ENCODE results near the gene FAM118A.
"Not testable (repeated sequence)": the region's sequence is repeated elsewhere in the genome, so short reads cannot be mapped to it uniquely, and the experiment has no call there.

The FAM118A gene

DNA sequence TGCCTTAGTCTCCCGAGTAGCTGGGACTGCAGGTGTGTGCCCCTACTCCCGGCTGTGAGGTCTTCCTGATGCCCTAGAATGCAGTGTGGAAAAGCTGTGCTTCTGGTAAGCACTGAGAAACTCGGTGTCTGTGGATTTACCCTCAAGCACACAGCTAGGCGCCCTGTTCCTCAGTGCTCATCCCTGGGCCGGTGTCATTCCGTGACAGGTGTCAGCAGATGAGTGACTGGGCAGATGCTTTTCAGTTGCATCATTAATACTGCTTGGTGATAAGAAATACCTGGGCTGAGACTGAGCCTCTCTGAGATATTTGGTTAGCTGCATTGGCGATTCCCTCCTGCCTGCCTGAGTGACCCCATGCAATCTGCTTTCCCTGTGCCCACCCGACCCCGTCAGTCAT is 21.8 kb downstream of the FAM118A start:
- no peak for DNase-seq (ENCODE audit: low spot score)

DNA sequence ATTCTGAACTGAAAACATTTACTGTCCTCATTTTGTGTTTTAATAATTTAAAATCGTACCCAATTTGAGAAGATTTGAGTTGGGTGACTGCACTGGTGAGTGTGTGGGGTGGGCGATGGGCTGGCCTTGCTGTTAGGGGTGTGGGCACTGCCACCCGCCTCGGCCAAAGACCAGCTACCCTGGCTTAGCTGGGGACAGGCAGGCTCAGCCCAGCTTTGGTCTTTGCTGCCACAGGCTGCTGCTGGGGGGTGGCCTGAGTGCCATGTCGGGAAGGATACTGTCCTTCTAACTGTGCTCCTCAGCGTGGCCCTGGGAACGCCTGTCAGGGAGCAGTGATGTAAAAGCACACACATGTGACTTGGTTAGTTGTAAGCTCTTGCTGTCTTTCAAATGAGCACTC is 22.3 kb downstream of the FAM118A start:
- DNase-seq (ENCODE audit: low spot score): no peak

DNA sequence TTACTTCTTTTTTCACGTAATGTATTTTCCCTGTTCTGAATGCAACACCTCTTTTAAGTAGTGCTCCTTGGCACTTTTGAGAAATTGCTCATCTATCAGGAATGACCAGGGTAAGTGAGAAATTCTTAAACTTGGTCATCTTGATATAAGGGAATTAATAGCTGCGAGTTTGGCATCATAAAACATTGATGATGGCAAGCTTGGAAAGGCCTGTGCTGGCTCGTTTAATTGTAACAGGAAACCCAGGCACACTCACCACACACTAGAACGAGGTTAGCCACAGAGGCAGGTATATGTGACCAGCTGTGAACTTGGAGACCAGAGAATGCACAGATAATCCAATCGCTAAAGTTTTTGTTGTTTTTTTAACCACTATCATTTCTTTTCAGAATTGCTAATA is 24.3 kb downstream of the FAM118A start:
- no peak for DNase-seq (ENCODE audit: low spot score)

DNA sequence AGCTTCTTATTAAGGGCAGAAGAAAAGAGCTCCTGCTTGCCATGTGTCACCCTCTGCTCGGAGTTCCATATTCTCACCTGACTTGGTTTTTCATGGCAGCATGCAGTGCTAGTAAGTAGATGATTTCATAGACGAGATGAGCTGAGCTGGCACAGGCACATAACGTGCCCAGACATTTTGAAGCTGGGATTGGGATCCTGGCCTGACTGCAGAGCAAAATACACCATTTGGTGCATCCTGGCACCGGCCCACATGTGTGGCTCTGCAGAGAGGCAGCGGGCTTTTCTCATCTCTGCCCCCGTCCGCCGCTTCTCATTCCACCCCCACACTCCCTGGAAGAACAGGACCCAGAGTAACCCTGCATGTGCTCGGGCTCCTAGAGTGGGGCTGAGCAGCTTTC is 24.8 kb downstream of the FAM118A start:
- no peak for DNase-seq (ENCODE audit: low spot score)

DNA sequence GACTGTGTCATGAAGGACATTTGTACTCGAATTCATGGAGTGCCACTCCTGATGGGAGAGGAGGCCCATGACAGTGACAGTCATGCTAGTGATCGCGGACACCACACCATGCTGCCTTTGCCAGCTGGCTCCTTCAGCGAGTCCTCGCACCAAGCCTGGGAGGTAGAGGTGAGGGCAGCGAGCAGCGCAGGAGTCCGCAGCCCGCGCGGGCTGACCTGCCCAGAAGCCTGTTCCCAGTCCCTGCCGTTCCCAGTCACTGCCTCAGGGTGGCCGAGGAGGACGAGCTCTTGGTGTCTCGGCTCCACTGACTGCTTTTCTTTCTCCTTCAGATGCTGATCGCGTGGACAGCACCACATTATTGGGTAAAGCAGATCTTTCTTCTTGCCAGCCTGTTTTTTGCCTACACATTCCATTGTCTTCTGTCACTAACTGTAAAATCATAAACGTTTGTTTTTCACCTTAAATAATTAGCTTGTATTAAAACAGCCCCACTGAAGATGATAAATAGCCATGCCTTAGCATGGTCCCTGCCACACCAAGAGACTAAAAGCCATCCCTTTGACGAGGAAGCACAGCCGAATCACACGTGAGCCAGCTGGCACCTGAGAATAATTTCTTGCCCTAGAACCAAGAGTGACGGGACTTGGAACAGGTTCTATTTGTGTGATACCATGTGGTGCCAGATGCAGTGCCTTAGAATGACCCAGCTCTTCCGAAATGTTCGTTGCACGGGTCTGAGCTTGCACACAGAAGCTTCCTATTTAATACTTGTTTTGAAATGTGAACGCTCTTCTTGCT is 25.5 kb downstream of the FAM118A start:
- DNase-seq (ENCODE audit: low spot score): no peak

GRCh38 chr22:45335854-45336522 is 26.3 kb downstream of the FAM118A start:
- DNase-seq (ENCODE audit: low spot score): no peak

DNA sequence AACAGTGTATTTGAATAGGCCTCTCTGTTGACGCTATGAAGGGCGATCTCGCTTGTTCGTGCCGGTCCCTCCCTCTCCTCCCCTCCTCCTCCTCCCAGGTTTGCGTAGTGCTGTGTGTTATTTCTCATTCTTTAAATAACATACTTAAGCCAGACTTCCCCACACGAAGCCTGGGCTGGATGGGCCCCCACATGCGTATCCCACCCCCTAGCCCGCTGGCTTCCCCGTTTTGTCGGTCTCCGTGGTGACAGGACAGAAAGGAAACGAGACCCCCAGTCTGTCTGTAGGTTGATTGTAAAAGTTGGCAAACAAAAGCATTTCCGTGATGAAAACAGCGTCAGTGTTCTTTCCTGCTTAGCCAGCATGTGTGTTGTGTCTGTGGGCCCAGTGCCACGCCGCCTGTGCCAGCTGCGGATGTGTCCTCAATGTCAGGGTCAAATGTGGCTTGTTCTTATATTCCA is 27.3 kb downstream of the FAM118A start:
- DNase-seq (ENCODE audit: low spot score): peak; percentile 73

GRCh38 chr22:45337536-45337935 is 27.8 kb downstream of the FAM118A start:
- DNase-seq (ENCODE audit: low spot score): no peak

DNA sequence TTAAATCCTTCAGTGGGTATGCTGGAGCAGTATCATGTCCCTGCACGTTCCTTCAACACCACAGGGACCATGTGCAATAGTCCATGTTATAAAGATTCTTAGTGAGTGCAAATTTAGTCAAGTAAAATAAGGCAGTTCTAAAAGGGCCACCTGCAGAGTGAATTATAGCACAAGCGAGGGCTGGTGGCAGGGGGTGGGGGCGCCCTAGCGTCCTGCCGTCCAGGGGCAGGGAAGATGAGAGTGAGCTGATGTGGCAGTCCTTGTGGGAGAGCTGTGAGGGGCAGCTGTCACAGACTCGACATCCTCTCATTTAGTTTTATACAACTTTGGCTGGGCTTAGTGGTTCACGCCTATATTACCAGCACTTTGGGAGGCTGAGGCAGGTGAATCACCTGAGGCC is 29.1 kb downstream of the FAM118A start:
- DNase-seq (ENCODE audit: low spot score): no peak

GRCh38 chr22:45340323-45340722 is 30.6 kb downstream of the FAM118A start:
- DNase-seq (ENCODE audit: low spot score): no peak

GRCh38 chr22:45341498-45341897 is 31.8 kb downstream of the FAM118A start:
- DNase-seq (ENCODE audit: low spot score): no peak

- no peak for DNase-seq (ENCODE audit: low spot score)
Measured at GRCh38 chr22:45343143-45343542, 33.4 kb downstream of the FAM118A start.

GRCh38 chr22:45344334-45344733 is 34.6 kb downstream of the FAM118A start:
- DNase-seq (ENCODE audit: low spot score): no peak

DNA sequence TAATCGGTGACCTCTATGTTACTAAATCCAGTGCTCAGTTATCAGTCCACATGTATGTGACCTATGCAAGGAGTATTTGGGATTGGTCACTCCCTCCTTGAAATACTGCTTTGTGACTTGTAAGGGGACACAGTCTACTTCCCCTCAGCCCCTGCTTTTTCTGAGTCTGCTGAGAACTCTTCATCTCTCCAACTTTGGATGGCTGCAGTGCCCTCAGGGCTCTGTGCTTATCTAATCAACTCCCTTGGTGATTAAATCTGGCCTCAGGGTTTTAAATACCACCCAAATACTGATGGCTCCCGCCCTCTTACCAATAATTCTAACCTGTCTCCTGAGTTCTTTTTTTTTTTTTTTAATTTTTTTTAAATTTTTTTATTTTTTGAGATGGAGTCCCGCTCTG is 40.2 kb downstream of the FAM118A start:
- DNase-seq (ENCODE audit: low spot score): no peak

GRCh38 chr22:45351956-45352355 is 42.2 kb downstream of the FAM118A start:
- DNase-seq (ENCODE audit: low spot score): no peak

GRCh38 chr22:45352757-45353156 is 43.0 kb downstream of the FAM118A start:
- not testable (repeated sequence) for DNase-seq (ENCODE audit: low spot score)

- no peak for DNase-seq (ENCODE audit: low spot score)
Measured at GRCh38 chr22:45353786-45354185, 44.1 kb downstream of the FAM118A start.

DNA sequence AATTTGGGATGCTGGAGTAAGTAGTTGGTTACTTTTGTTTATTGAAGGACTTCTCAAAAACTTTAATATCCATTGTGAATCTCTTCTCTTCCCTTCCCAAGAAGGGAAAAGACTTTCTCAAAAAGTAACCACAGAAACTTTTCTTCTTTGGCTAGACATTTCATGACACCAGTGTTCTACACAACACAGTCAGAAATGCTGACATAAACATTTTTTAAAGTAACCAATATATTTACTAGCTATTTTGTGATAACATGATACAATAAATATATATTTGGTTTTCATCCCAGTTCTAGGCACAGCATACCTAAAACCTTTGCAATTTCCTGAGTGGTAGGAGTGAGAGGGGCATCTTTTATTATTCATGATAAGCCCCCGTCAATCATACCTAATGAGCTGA is 47.8 kb downstream of the FAM118A start:
- no peak for DNase-seq (ENCODE audit: low spot score)

GRCh38 chr22:45358127-45358526 is 48.4 kb downstream of the FAM118A start:
- DNase-seq (ENCODE audit: low spot score): no peak

GRCh38 chr22:45359627-45360026 is 49.9 kb downstream of the FAM118A start:
- DNase-seq (ENCODE audit: low spot score): no peak

GRCh38 chr22:45366713-45367112 is 57.0 kb downstream of the FAM118A start:
- DNase-seq (ENCODE audit: low spot score): no peak

GRCh38 chr22:45373592-45373991 is 63.9 kb downstream of the FAM118A start:
- DNase-seq (ENCODE audit: low spot score): not testable (repeated sequence)

DNA sequence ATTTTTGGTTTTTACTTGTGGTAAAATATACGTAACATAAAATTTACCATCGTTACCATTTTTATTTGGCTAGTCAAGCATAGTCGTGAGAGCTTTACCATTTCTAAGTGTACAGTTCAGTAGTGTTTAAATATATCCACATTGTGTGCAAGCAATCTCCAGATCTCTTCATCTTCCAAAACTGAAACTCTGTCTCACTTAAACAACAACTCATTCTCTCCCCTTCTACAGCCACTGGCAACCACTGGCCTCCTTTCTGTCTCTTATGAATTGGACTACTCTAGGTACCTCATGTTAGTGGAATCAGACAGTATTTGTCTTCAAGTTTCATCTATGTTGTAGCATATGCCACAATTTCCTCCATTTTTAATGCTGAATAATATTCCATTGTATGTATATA is 66.3 kb downstream of the FAM118A start:
- no peak for DNase-seq (ENCODE audit: low spot score)

- no peak for DNase-seq (ENCODE audit: low spot score)
Measured at GRCh38 chr22:45376703-45377102, 67.0 kb downstream of the FAM118A start.

Measured in globus pallidus (tissue), 1 donor.